ENCODE results near the gene HIVEP3.

- TF ChIP-seq CTCF (conservative IDR thresholded peaks at IDR 0.05) (no peak), EZH2 (IDR thresholded peaks at IDR 0.05; ENCODE audit: low read depth) (no peak)
These were observed 126.8 kb downstream of the HIVEP3 start for GRCh38 chr1:41791667-41792484.
